GM18951 (cell line): ENCODE data around the gene GABRA4.

Experiments used
- POLR2A ChIP-seq: IDR thresholded peaks from 4 replicates; pipeline ENCODE4 v1.6.1; 2011; ENCODE audit warnings: mild to moderate bottlenecking; ENCODE audit not compliant: insufficient read length, insufficient read depth; ENCODE audit errors: extremely low read depth
- in situ Hi-C: fragments of 300-500 bp; cut with MboI; formaldehyde crosslinking; loops from one replicate; pipeline ENCODE4 v1.12.0; 2022; ENCODE audit warnings: low sequenced_read_pairs, mixed read lengths, inconsistent platforms; ENCODE audit not compliant: unreplicated experiment

GABRA4 gene

DNA sequence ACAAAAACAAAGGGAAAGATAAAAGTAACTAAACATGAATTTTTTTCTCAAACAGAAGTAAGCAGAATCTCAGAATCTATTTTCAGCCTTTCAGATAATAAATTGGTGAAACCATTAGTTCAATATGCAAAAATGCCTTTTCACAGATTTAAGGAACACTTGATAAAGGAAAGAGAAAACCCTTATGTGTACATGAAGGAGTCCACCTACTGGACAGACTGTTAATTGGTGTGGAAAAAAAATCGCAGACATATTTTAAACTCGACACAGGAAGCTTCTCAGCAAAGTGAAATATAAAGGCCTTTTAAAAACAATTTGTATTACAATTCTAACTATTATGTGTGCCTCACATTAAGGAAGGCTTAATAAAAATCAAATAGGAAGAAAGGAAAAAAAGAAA is 106.7 kb downstream of the GABRA4 start:
- in situ Hi-C loops, result no loop called here
- no peak for TF ChIP-seq POLR2A

DNA sequence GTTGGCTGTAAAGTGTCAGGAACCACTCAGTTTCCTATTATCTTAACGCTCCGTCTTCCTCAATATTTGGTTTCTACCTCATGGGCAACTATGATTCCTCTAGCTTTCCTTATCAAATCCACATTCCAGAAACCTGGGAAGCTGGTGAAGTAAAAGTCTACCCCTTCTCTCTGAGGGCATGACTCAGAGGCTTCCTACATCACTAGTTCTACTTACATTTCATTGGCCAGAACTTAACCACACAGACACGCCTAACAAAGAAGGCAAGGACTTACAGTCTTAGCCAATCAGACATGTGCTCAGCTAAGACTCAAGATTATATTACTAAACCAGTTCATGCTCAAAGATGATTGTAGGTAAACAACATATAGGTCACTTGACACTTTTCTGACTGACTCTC is 114.7 kb downstream of the GABRA4 start:
- in situ Hi-C loops, result no loop called here
- no peak for TF ChIP-seq POLR2A

DNA sequence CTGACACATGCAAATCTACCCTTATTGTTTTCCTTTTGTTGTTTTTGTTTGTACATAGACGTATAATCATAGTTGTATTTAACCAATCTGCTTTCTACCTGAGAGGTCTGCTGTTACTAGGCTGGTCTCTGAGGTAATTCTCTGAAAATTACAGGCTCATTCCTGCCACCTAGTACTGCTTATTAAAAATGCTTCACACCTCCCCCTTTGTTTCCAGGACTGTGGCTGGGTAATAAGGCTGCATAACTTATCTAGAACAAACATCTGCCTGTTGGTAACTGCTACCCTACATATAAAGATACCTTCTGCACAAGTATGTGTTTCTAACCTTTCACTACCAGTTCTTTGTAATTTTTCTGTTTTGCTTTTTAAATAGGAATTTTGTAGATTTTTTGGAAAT is 118.6 kb downstream of the GABRA4 start:
- no peak for TF ChIP-seq POLR2A
- in situ Hi-C loops, result no loop called here

DNA sequence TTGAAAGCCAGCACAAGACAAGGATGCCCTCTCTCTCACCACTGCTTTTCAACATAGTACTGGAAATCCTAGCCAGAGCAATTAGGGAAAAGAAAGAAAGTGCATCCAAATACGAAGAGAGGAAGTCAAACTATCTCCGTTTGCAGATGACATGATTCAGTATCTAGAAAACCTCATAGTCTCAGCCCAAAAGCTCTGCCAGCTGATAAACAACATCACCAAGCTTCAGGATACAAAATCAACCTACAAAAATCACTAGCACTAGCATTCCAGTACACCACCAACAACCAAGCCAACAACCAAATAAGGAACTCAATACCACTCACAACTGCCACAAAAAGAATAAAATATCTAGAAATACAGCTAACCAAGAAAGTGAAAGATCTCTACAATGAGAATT is 123.0 kb downstream of the GABRA4 start:
- TF ChIP-seq POLR2A, result no peak
- in situ Hi-C loops, result no loop called here
